Activated naive CD8-positive, alpha-beta T cell treated with anti-CD3 and anti-CD28 coated beads, Interleukin-2, amount 10 ng/mL, durations not matched to agents 7 days and 5 days (primary cell): ENCODE results near the gene KIF7. TPM values are rescaled to one million over a fixed set of nuclear protein-coding genes. Genes with fewer than 3 reads are reported as not detected.

ENCODE experiments used
- ATAC-seq: fragments of 150-1000 bp; cut with Tn5 transposase; one replicate; pipeline ENCODE4 v1.10.0; 2021; ENCODE audit warnings: low read depth, moderate library complexity
- POLR2A ChIA-PET: fragments of 350-600 bp; sonication (Branson Sonifier 250); formaldehyde crosslinking; loops from one replicate; lab custom pipeline; 2021; ENCODE audit warnings: antibody characterized with exemption; lab: Charles Lee
- DNase-seq: peaks from one replicate; pipeline ENCODE4 v3.0.0; 2021
- H3K27ac Mint-ChIP-seq: one replicate; pipeline ENCODE4 v1.8.0; 2022; ENCODE audit warnings: mild to moderate bottlenecking, mixed read lengths
- H3K27me3 Mint-ChIP-seq: one replicate; pipeline ENCODE4 v1.8.0; 2022; ENCODE audit warnings: mild to moderate bottlenecking, moderate library complexity, mixed read lengths
- H3K36me3 Mint-ChIP-seq: one replicate; pipeline ENCODE4 v1.8.0; 2021; ENCODE audit warnings: mild to moderate bottlenecking, mixed read lengths
- H3K4me1 Mint-ChIP-seq: one replicate; pipeline ENCODE4 v1.8.0; 2021; ENCODE audit warnings: mixed read lengths
- H3K4me3 Mint-ChIP-seq: one replicate; pipeline ENCODE4 v1.8.0; 2022; ENCODE audit warnings: mild to moderate bottlenecking, moderate library complexity, mixed read lengths
- H3K9me3 Mint-ChIP-seq: one replicate; pipeline ENCODE4 v1.8.0; 2021; ENCODE audit warnings: mixed read lengths
- total RNA-seq, 2 experiments: library from RNA; stranded (reverse); gene quantifications; one replicate each; pipeline ENCODE4 v1.2.3, GENCODE V29; 2021

Gene KIF7
- total RNA-seq, 2 experiments from 2014 or later, result 0.14 to 0.20 TPM

DNA sequence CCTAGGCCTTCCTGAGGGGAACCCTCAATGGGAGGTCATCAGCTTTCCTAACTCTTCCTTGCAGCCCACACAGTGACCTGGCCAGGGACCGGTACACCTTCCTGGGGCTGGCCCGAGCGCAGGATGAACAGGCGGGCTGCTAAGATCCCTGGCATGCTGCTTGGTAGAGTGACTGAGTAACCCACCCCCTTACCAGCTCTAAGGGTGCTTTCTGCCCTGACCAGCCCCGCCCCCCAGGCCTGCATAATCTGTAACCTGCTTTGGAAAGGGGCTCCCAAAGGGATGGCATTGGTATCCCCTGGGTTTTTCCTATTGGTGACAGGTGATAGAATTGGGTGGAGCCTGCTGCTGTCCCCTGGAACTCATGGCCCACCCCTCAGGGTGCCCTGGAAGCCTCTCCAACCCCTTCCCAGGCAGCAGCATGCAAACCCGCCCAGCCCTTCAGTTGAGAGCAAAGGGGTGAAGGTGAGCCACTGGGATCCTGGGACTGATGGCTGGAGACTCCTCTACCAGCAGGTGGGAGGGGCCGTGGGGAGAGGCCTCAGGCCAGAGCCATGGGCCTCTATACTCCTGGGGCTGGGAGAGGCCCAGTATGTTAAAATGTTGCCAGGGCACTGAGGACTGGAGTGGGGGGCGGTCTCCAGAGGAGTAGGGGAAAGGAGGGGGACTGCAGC lies 11.1 kb upstream of the KIF7 start:
- no peak for ATAC-seq
- no peaks in the 10 kb centered on the region for H3K36me3 Mint-ChIP-seq
- POLR2A ChIA-PET, result no interaction called here
- H3K4me1 Mint-ChIP-seq, result peaks cover 2% of the 10 kb centered on the region
- peaks cover 24% of the 10 kb centered on the region for H3K27me3 Mint-ChIP-seq
- H3K27ac Mint-ChIP-seq, result no peak overlapping the region
- no peaks in the 10 kb centered on the region for H3K9me3 Mint-ChIP-seq
- no peak for DNase-seq
- H3K4me3 Mint-ChIP-seq, result no peak overlapping the region

DNA sequence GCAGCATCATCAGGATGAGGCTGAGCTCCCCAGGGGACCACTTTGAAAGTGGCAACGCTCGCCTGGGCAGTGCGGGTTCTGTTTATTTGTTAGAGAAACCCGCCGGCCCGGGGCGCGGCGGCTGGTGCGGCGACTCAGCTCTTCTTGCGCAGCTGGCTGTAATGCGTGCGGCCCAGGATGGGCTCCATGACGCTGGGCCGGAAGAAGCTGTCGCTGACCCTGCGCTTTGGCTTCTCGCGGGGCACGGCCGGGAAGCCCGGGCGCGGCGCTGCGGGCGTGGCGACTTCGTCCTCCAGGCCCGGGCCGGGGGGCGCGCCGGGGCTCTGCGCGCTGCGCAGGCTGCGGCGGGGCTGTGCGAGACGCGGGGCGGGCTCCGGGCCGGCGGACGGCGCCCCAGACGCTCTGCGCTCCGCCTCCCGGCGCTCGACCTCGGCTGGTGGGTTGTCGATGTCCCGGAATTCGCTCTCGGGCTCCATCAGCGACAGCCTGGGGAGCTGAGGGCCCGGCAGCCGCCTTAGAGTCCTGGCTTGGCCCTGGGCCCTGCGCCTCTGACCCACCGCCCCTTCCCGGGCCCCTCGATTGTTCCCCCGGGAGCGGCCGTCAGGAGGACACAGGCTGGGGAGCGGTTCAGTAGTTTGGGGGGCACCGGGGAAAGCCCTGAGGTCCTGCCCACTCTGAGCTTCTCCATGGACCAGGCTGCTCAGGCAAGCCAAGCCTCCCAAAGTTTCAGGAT lies 10.3 kb upstream of the KIF7 start:
- H3K36me3 Mint-ChIP-seq, result no peaks in the 10 kb centered on the region
- peak; percentile 77 for ATAC-seq
- POLR2A ChIA-PET, result no interaction called here
- no peak overlapping the region for H3K27ac Mint-ChIP-seq
- peaks cover 31% of the 10 kb centered on the region for H3K27me3 Mint-ChIP-seq
- peaks cover 2% of the 10 kb centered on the region for H3K4me1 Mint-ChIP-seq
- DNase-seq, result peak; percentile 60
- no peak overlapping the region for H3K4me3 Mint-ChIP-seq
- H3K9me3 Mint-ChIP-seq, result no peaks in the 10 kb centered on the region

- ATAC-seq, result no peak
- no peak overlapping the region for H3K27ac Mint-ChIP-seq
- no peak for DNase-seq
- no peaks in the 10 kb centered on the region for H3K9me3 Mint-ChIP-seq
- peaks cover 35% of the 10 kb centered on the region for H3K27me3 Mint-ChIP-seq
- POLR2A ChIA-PET, result no interaction called here
- H3K4me1 Mint-ChIP-seq, result peaks cover 2% of the 10 kb centered on the region
- H3K4me3 Mint-ChIP-seq, result peak overlapping the region; percentile 66
- no peaks in the 10 kb centered on the region for H3K36me3 Mint-ChIP-seq
These were observed 9.4 kb upstream of the KIF7 start for GRCh38 chr15:89664441-89665350.

- no peaks in the 10 kb centered on the region for H3K9me3 Mint-ChIP-seq
- ATAC-seq (no peak), DNase-seq (no peak)
- POLR2A ChIA-PET, result no interaction called here
- no peak overlapping the region for H3K27ac Mint-ChIP-seq
- peaks cover 45% of the 10 kb centered on the region for H3K27me3 Mint-ChIP-seq
- H3K4me3 Mint-ChIP-seq, result no peak overlapping the region
- no peaks in the 10 kb centered on the region for H3K36me3 Mint-ChIP-seq
- peaks cover 3% of the 10 kb centered on the region for H3K4me1 Mint-ChIP-seq
These were observed 7.8 kb upstream of the KIF7 start for GRCh38 chr15:89662893-89663626.

- no peak overlapping the region for H3K27ac Mint-ChIP-seq
- ATAC-seq, result no peak
- no peaks in the 10 kb centered on the region for H3K9me3 Mint-ChIP-seq
- peaks cover 55% of the 10 kb centered on the region for H3K27me3 Mint-ChIP-seq
- DNase-seq, result no peak
- POLR2A ChIA-PET, result interaction anchor here (0.5 kb wide), 1 partner anchor 14 kb away, joined by 4 read pairs; no protein-coding TSS in a partner anchor
- no peaks in the 10 kb centered on the region for H3K36me3 Mint-ChIP-seq
- peaks cover 10% of the 10 kb centered on the region for H3K4me1 Mint-ChIP-seq
- H3K4me3 Mint-ChIP-seq, result no peak overlapping the region
These were observed 5.3 kb upstream of the KIF7 start for GRCh38 chr15:89660556-89660955.

- H3K36me3 Mint-ChIP-seq, result no peaks in the 10 kb centered on the region
- peaks cover 14% of the 10 kb centered on the region for H3K4me1 Mint-ChIP-seq
- DNase-seq (no peak), ATAC-seq (no peak)
- H3K27me3 Mint-ChIP-seq, result peaks cover 56% of the 10 kb centered on the region
- no peak overlapping the region for H3K4me3 Mint-ChIP-seq
- POLR2A ChIA-PET, result interaction anchor here (0.7 kb wide), 2 partner anchors 18 to 591 kb away, joined by 4 to 5 read pairs; no protein-coding TSS in a partner anchor
- H3K27ac Mint-ChIP-seq, result no peak overlapping the region
- no peaks in the 10 kb centered on the region for H3K9me3 Mint-ChIP-seq
These were observed 4.0 kb upstream of the KIF7 start for GRCh38 chr15:89659295-89659694.

- Mint-ChIP-seq H3K27ac (no peak overlapping the region), H3K27me3 (peaks cover 67% of the 10 kb centered on the region), H3K4me3 (no peak overlapping the region), H3K36me3 (no peaks in the 10 kb centered on the region), H3K9me3 (no peaks in the 10 kb centered on the region), H3K4me1 (peaks cover 15% of the 10 kb centered on the region)
- DNase-seq (no peak), ATAC-seq (no peak)
- POLR2A ChIA-PET, result interaction anchor here (0.7 kb wide), 1 partner anchor 226 kb away, joined by 4 read pairs; no protein-coding TSS in a partner anchor
These were observed 2.5 kb upstream of the KIF7 start for GRCh38 chr15:89657686-89658200.

DNA sequence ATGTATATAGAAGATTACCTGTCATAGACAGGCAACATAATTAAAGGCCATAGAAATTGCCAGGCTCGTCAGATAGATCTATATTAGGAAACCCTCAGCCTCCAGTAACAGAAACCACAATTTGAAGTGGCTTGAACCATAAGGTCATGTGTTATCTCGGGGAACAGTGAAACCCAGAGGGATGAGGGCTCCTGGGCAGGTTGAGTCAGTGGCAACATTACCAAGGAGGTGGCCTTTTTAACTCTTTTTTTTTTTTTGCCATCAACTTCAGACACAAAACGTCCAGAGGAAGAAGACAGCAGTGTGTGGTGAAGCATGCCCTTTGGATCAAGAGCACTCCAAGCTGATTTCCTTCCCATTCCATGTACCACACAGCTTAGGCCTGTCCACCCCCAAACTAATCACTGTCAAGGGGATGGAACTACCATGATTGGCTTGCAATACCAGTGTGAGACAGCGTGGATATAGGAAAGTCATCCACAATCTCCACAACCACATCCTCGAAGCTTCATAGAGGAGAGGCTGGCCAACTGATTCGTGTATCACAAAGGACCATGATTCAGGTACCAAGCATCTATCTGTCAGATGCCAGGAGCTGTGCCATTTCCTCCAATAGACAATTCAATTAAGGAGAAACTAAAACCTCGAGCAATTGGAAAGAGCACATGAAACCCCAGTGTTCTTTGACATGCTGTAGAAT lies 999 bp upstream of the KIF7 start:
- no peak for DNase-seq
- peak overlapping the region; percentile 60 for H3K4me3 Mint-ChIP-seq
- H3K27ac Mint-ChIP-seq, result no peak overlapping the region
- peaks cover 57% of the 10 kb centered on the region for H3K27me3 Mint-ChIP-seq
- H3K36me3 Mint-ChIP-seq, result no peaks in the 10 kb centered on the region
- H3K9me3 Mint-ChIP-seq, result no peaks in the 10 kb centered on the region
- ATAC-seq, result no peak
- H3K4me1 Mint-ChIP-seq, result peaks cover 15% of the 10 kb centered on the region
- POLR2A ChIA-PET, result no interaction called here

GRCh38 chr15:89654301-89654761 lies 936 bp downstream of the KIF7 start:
- ATAC-seq (no peak), DNase-seq (no peak)
- Mint-ChIP-seq H3K36me3 (no peaks in the 10 kb centered on the region), H3K4me1 (peaks cover 15% of the 10 kb centered on the region), H3K27ac (no peak overlapping the region), H3K9me3 (no peaks in the 10 kb centered on the region), H3K4me3 (peak overlapping the region; percentile 76), H3K27me3 (peaks cover 43% of the 10 kb centered on the region)
- POLR2A ChIA-PET, result no interaction called here

DNA sequence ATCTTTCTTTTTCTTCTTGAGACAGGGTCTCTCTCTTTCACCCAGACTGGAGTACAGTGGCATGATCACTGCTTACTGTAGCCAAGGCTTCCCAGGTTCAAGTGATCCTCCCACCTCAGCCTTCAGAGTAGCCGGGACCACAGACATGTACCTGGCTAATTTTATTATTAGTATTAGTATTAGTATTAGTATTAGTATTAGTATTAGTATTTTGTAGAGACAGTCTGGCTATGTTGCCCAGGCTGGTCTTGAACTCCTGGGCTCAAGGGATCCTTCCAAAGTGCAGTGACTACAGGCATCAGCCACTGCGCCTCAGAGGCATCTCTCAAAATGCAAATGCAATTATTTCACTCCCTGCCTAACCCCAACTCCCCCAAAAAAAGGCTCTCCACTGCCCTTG lies 1.7 kb downstream of the KIF7 start:
- POLR2A ChIA-PET, result no interaction called here
- H3K27me3 Mint-ChIP-seq, result peaks cover 41% of the 10 kb centered on the region
- peaks cover 14% of the 10 kb centered on the region for H3K4me1 Mint-ChIP-seq
- H3K36me3 Mint-ChIP-seq, result no peaks in the 10 kb centered on the region
- no peaks in the 10 kb centered on the region for H3K9me3 Mint-ChIP-seq
- ATAC-seq, result no peak
- H3K27ac Mint-ChIP-seq, result no peak overlapping the region
- DNase-seq, result no peak
- H3K4me3 Mint-ChIP-seq, result no peak overlapping the region

DNA sequence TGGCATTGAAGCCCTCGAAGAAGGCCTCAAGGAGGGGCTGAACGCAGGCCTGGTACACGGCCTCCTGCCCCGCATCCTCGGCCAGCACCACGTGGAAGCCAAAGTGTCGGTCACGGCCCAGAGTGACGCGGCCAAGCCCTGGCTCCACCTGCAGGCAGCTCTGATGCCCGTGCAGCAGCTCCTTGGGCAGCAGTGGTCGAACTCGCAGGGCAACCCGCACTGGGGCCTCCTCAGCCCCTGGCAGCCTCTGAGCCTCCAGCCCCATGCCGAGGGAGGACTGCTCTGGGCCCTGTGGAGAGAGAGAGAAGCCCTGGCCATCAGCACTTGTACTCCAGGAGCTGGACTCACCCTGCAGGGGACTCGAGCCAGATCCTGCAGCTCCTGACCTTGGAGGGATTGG lies 2.6 kb downstream of the KIF7 start:
- no peak for ATAC-seq
- Mint-ChIP-seq H3K27ac (no peak overlapping the region), H3K4me1 (peaks cover 14% of the 10 kb centered on the region), H3K4me3 (no peak overlapping the region), H3K36me3 (no peaks in the 10 kb centered on the region), H3K27me3 (peaks cover 36% of the 10 kb centered on the region), H3K9me3 (no peaks in the 10 kb centered on the region)
- no peak for DNase-seq
- POLR2A ChIA-PET, result no interaction called here

DNA sequence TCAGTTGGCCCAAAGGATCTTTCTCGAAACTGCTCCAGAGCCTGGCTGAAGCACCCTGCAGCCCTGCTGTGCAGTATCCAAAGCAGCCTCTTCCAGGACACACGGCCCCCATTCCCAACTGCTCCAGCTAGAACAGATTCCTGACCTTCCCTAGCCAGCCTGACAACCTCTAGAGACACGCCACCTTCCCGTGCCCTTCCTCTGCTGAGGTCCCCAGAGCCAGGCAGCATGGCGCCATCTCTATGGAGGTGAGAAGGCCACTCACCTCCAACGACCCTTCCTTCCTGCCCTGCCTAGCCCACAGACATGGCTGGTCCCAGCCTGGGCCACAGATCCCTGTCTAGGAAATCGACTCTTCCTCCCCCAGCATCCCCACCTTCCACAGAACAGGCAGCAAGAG lies 3.1 kb downstream of the KIF7 start:
- Mint-ChIP-seq H3K9me3 (no peaks in the 10 kb centered on the region), H3K27ac (no peak overlapping the region)
- ATAC-seq, result no peak

More for the DNA sequence above, 3.1 kb downstream of the KIF7 start:
- no peaks in the 10 kb centered on the region for H3K36me3 Mint-ChIP-seq
- H3K4me1 Mint-ChIP-seq, result peaks cover 14% of the 10 kb centered on the region
- DNase-seq, result no peak
- H3K27me3 Mint-ChIP-seq, result peaks cover 34% of the 10 kb centered on the region
- no peak overlapping the region for H3K4me3 Mint-ChIP-seq
- POLR2A ChIA-PET, result no interaction called here
